ENCODE data around the gene RAP2A.

Gene RAP2A

GRCh38 chr13:97448503-97449251 is 14.7 kb downstream of the RAP2A start:
- DNase-seq (ENCODE audit: low spot score): no peak

GRCh38 chr13:97454699-97455098 is 20.7 kb downstream of the RAP2A start:
- no peak for DNase-seq (ENCODE audit: low spot score)

GRCh38 chr13:97456047-97456446 is 22.1 kb downstream of the RAP2A start:
- no peak for DNase-seq (ENCODE audit: low spot score)

- DNase-seq (ENCODE audit: low spot score): no peak
Measured at GRCh38 chr13:97459215-97459777, 25.3 kb downstream of the RAP2A start.

GRCh38 chr13:97460004-97460775 is 26.2 kb downstream of the RAP2A start:
- no peak for DNase-seq (ENCODE audit: low spot score)

GRCh38 chr13:97460853-97461252 is 26.9 kb downstream of the RAP2A start:
- no peak for DNase-seq (ENCODE audit: low spot score)

- DNase-seq (ENCODE audit: low spot score): no peak
Measured at GRCh38 chr13:97464561-97464960, 30.6 kb downstream of the RAP2A start.

- no peak for DNase-seq (ENCODE audit: low spot score)
Measured at GRCh38 chr13:97466722-97467121, 32.8 kb downstream of the RAP2A start.

GRCh38 chr13:97468331-97468730 is 34.4 kb downstream of the RAP2A start:
- no peak for DNase-seq (ENCODE audit: low spot score)

- DNase-seq (ENCODE audit: low spot score): no peak
Measured at GRCh38 chr13:97471711-97472110, 37.7 kb downstream of the RAP2A start.

GRCh38 chr13:97474349-97474980 is 40.5 kb downstream of the RAP2A start:
- DNase-seq (ENCODE audit: low spot score): no peak

- no peak for DNase-seq (ENCODE audit: low spot score)
Measured at GRCh38 chr13:97475011-97475410, 41.0 kb downstream of the RAP2A start.

- DNase-seq (ENCODE audit: low spot score): no peak
Measured at GRCh38 chr13:97477844-97478243, 43.9 kb downstream of the RAP2A start.

GRCh38 chr13:97478247-97478646 is 44.3 kb downstream of the RAP2A start:
- no peak for DNase-seq (ENCODE audit: low spot score)

GRCh38 chr13:97483465-97483864 is 49.5 kb downstream of the RAP2A start:
- no peak for DNase-seq (ENCODE audit: low spot score)

GRCh38 chr13:97484301-97484700 is 50.3 kb downstream of the RAP2A start:
- DNase-seq (ENCODE audit: low spot score): no peak

GRCh38 chr13:97485320-97485719 is 51.4 kb downstream of the RAP2A start:
- no peak for DNase-seq (ENCODE audit: low spot score)

- no peak for DNase-seq (ENCODE audit: low spot score)
Measured at GRCh38 chr13:97490702-97491307, 56.8 kb downstream of the RAP2A start.

- DNase-seq (ENCODE audit: low spot score): no peak
Measured at GRCh38 chr13:97491452-97491851, 57.5 kb downstream of the RAP2A start.

GRCh38 chr13:97492257-97492656 is 58.3 kb downstream of the RAP2A start:
- no peak for DNase-seq (ENCODE audit: low spot score)

- DNase-seq (ENCODE audit: low spot score): no peak
Measured at GRCh38 chr13:97492684-97493371, 58.9 kb downstream of the RAP2A start.

- no peak for DNase-seq (ENCODE audit: low spot score)
Measured at GRCh38 chr13:97493456-97493855, 59.5 kb downstream of the RAP2A start.

Measured in CD4-positive, alpha-beta T cell treated with Interleukin-15 for 4 hours (primary cell).